ENCODE measurements around the gene GATC. TPM values are rescaled to one million over a fixed set of nuclear protein-coding genes. Genes with fewer than 3 reads are reported as not detected.
"Not testable (repeated sequence)": the region's sequence is repeated elsewhere in the genome, so short reads cannot be mapped to it uniquely, and the experiment has no call there.

Gene GATC
- total RNA-seq, 2 experiments from 2014 or later, result 25.4 to 31.9 TPM

- ATAC-seq, result no peak
- peaks cover 13% of the 10 kb centered on the region for H3K4me1 Mint-ChIP-seq (ENCODE audit: low read depth)
- H3K9me3 Mint-ChIP-seq (ENCODE audit: insufficient read depth), result no peaks in the 10 kb centered on the region
- no peak overlapping the region for H3K4me3 Mint-ChIP-seq
- CTCF ChIA-PET, result interaction anchor here (0.9 kb wide), 1 partner anchor 42 kb away, joined by 3 read pairs; no protein-coding TSS in a partner anchor
- H3K27ac Mint-ChIP-seq, result no peak overlapping the region
- no peak for DNase-seq
- POLR2A ChIA-PET, result interaction anchor here (0.6 kb wide), 1 partner anchor 181 kb away, joined by 3 read pairs; no protein-coding TSS in a partner anchor
- H3K36me3 Mint-ChIP-seq (ENCODE audit: low read depth), result no peaks in the 10 kb centered on the region
- H3K27me3 Mint-ChIP-seq (ENCODE audit: low read depth), result no peaks in the 10 kb centered on the region
These were observed 27.8 kb downstream of the GATC start for GRCh38 chr12:120473807-120474615.

- no peaks in the 10 kb centered on the region for H3K27me3 Mint-ChIP-seq (ENCODE audit: low read depth)
- POLR2A ChIA-PET, result interaction anchor here (0.6 kb wide), 1 partner anchor 181 kb away, joined by 3 read pairs; no protein-coding TSS in a partner anchor
- no peaks in the 10 kb centered on the region for H3K9me3 Mint-ChIP-seq (ENCODE audit: insufficient read depth)
- DNase-seq (no peak), ATAC-seq (no peak)
- no peaks in the 10 kb centered on the region for H3K36me3 Mint-ChIP-seq (ENCODE audit: low read depth)
- CTCF ChIA-PET, result interaction anchor here (0.9 to 1.6 kb wide), 2 partner anchors 9 to 42 kb away, joined by 3 to 6 read pairs; no protein-coding TSS in a partner anchor
- peaks cover 13% of the 10 kb centered on the region for H3K4me1 Mint-ChIP-seq (ENCODE audit: low read depth)
- H3K27ac Mint-ChIP-seq, result no peak overlapping the region
- no peak overlapping the region for H3K4me3 Mint-ChIP-seq
These were observed 28.3 kb downstream of the GATC start for GRCh38 chr12:120474616-120474960.

- CTCF ChIA-PET, result interaction anchor here (1.6 kb wide), 1 partner anchor 10 kb away, joined by 6 read pairs; no protein-coding TSS in a partner anchor
- Mint-ChIP-seq H3K27ac (no peak overlapping the region), H3K4me3 (no peak overlapping the region), H3K9me3 (ENCODE audit: insufficient read depth) (no peaks in the 10 kb centered on the region), H3K27me3 (ENCODE audit: low read depth) (no peaks in the 10 kb centered on the region), H3K4me1 (ENCODE audit: low read depth) (peaks cover 10% of the 10 kb centered on the region), H3K36me3 (ENCODE audit: low read depth) (no peaks in the 10 kb centered on the region)
- ATAC-seq (no peak), DNase-seq (no peak)
- POLR2A ChIA-PET, result interaction anchor here (1.3 kb wide), 1 partner anchor 29 kb away, joined by 3 read pairs; the partner anchor contains the start of genes GATC and TRIAP1
These were observed 29.4 kb downstream of the GATC start for GRCh38 chr12:120475643-120476042.

GRCh38 chr12:120479458-120479857, 33.2 kb downstream of the GATC start:
- POLR2A ChIA-PET, result interaction anchor here (1.0 kb wide), 1 partner anchor 10 kb away, joined by 6 read pairs; the partner anchor contains the start of gene SRSF9
- no peak overlapping the region for H3K4me3 Mint-ChIP-seq
- no peaks in the 10 kb centered on the region for H3K27me3 Mint-ChIP-seq (ENCODE audit: low read depth)
- peaks cover 4% of the 10 kb centered on the region for H3K36me3 Mint-ChIP-seq (ENCODE audit: low read depth)
- H3K9me3 Mint-ChIP-seq (ENCODE audit: insufficient read depth), result no peaks in the 10 kb centered on the region
- peaks cover 5% of the 10 kb centered on the region for H3K4me1 Mint-ChIP-seq (ENCODE audit: low read depth)
- no peak for DNase-seq
- CTCF ChIA-PET, result interaction anchor here (0.8 to 1.5 kb wide), 4 partner anchors 11 to 122 kb away, joined by 3 to 4 read pairs (median 4); no protein-coding TSS in a partner anchor
- H3K27ac Mint-ChIP-seq, result no peak overlapping the region
- ATAC-seq, result no peak

GRCh38 chr12:120480211-120480610, 34.0 kb downstream of the GATC start:
- DNase-seq (no peak), ATAC-seq (no peak)
- Mint-ChIP-seq H3K27me3 (ENCODE audit: low read depth) (no peaks in the 10 kb centered on the region), H3K4me1 (ENCODE audit: low read depth) (peaks cover 5% of the 10 kb centered on the region), H3K9me3 (ENCODE audit: insufficient read depth) (no peaks in the 10 kb centered on the region), H3K36me3 (ENCODE audit: low read depth) (peaks cover 4% of the 10 kb centered on the region), H3K4me3 (no peak overlapping the region), H3K27ac (no peak overlapping the region)
- ChIA-PET CTCF (interaction anchor here (1.0 kb wide), 1 partner anchor 10 kb away, joined by 3 read pairs; no protein-coding TSS in a partner anchor), POLR2A (no interaction called here)

GRCh38 chr12:120481022-120481767, 35.0 kb downstream of the GATC start:
- ATAC-seq (peak; percentile 42), DNase-seq (no peak)
- no peaks in the 10 kb centered on the region for H3K27me3 Mint-ChIP-seq (ENCODE audit: low read depth)
- no peaks in the 10 kb centered on the region for H3K9me3 Mint-ChIP-seq (ENCODE audit: insufficient read depth)
- H3K36me3 Mint-ChIP-seq (ENCODE audit: low read depth), result peaks cover 4% of the 10 kb centered on the region
- ChIA-PET POLR2A (no interaction called here), CTCF (no interaction called here)
- peaks cover 5% of the 10 kb centered on the region for H3K4me1 Mint-ChIP-seq (ENCODE audit: low read depth)
- no peak overlapping the region for H3K27ac Mint-ChIP-seq
- H3K4me3 Mint-ChIP-seq, result no peak overlapping the region

GRCh38 chr12:120483621-120484020, 37.4 kb downstream of the GATC start:
- CTCF ChIA-PET, result interaction anchor here (0.9 to 1.3 kb wide), 3 partner anchors 8 to 19 kb away, joined by 3 to 4 read pairs (median 3); no protein-coding TSS in a partner anchor
- ATAC-seq (no peak), DNase-seq (no peak)
- H3K27me3 Mint-ChIP-seq (ENCODE audit: low read depth), result no peaks in the 10 kb centered on the region
- POLR2A ChIA-PET, result interaction anchor here (0.5 kb wide), 1 partner anchor 170 kb away, joined by 3 read pairs; no protein-coding TSS in a partner anchor
- H3K4me1 Mint-ChIP-seq (ENCODE audit: low read depth), result peaks cover 5% of the 10 kb centered on the region
- H3K4me3 Mint-ChIP-seq, result no peak overlapping the region
- H3K27ac Mint-ChIP-seq, result no peak overlapping the region
- H3K9me3 Mint-ChIP-seq (ENCODE audit: insufficient read depth), result no peaks in the 10 kb centered on the region
- peaks cover 4% of the 10 kb centered on the region for H3K36me3 Mint-ChIP-seq (ENCODE audit: low read depth)

- POLR2A ChIA-PET, result no interaction called here
These were observed 40.0 kb downstream of the GATC start for GRCh38 chr12:120485961-120486881.

GRCh38 chr12:120487552-120487951, 41.3 kb downstream of the GATC start:
- not testable (repeated sequence) for ATAC-seq; H3K9me3 Mint-ChIP-seq (ENCODE audit: insufficient read depth); H3K27ac Mint-ChIP-seq; H3K4me1 Mint-ChIP-seq (ENCODE audit: low read depth); H3K4me3 Mint-ChIP-seq; H3K27me3 Mint-ChIP-seq (ENCODE audit: low read depth); DNase-seq; H3K36me3 Mint-ChIP-seq (ENCODE audit: low read depth)
- ChIA-PET CTCF (interaction anchor here (0.7 to 2.1 kb wide), 2 partner anchors 12 to 19 kb away, joined by 3 to 9 read pairs; partner anchors contain the start of gene SRSF9), POLR2A (interaction anchor here (1.6 kb wide), 1 partner anchor 196 kb away, joined by 5 read pairs; no protein-coding TSS in a partner anchor)

More at GRCh38 chr12:120485961-120486881, 40.0 kb downstream of the GATC start:
- peaks cover 4% of the 10 kb centered on the region for H3K36me3 Mint-ChIP-seq (ENCODE audit: low read depth)
- H3K9me3 Mint-ChIP-seq (ENCODE audit: insufficient read depth), result no peaks in the 10 kb centered on the region
- no peaks in the 10 kb centered on the region for H3K27me3 Mint-ChIP-seq (ENCODE audit: low read depth)
- no peak for ATAC-seq
- CTCF ChIA-PET, result interaction anchor here (1.0 to 2.1 kb wide), 3 partner anchors 11 to 20 kb away, joined by 3 to 9 read pairs (median 4); partner anchors contain the start of gene SRSF9
- no peak overlapping the region for H3K4me3 Mint-ChIP-seq
- no peaks in the 10 kb centered on the region for H3K4me1 Mint-ChIP-seq (ENCODE audit: low read depth)
- DNase-seq, result no peak
- no peak overlapping the region for H3K27ac Mint-ChIP-seq

GRCh38 chr12:120488057-120488640, 41.9 kb downstream of the GATC start:
- Mint-ChIP-seq H3K4me3 (no peak overlapping the region), H3K9me3 (ENCODE audit: insufficient read depth) (no peaks in the 10 kb centered on the region), H3K4me1 (ENCODE audit: low read depth) (no peaks in the 10 kb centered on the region), H3K36me3 (ENCODE audit: low read depth) (no peaks in the 10 kb centered on the region), H3K27ac (no peak overlapping the region), H3K27me3 (ENCODE audit: low read depth) (no peaks in the 10 kb centered on the region)
- ATAC-seq (no peak), DNase-seq (no peak)
- ChIA-PET POLR2A (interaction anchor here (1.6 kb wide), 1 partner anchor 197 kb away, joined by 5 read pairs; no protein-coding TSS in a partner anchor), CTCF (interaction anchor here (0.7 kb wide), 1 partner anchor 11 kb away, joined by 3 read pairs; no protein-coding TSS in a partner anchor)

All from activated CD8-positive, alpha-beta T cell treated with anti-CD3 and anti-CD28 coated beads, Interleukin-2, amount 10 ng/mL, durations not matched to agents 7 days and 5 days (primary cell).